ENCODE measurements around the gene BCAT1.
"Not testable (repeated sequence)": the region's sequence is repeated elsewhere in the genome, so short reads cannot be mapped to it uniquely, and the experiment has no call there.

The BCAT1 gene

DNA sequence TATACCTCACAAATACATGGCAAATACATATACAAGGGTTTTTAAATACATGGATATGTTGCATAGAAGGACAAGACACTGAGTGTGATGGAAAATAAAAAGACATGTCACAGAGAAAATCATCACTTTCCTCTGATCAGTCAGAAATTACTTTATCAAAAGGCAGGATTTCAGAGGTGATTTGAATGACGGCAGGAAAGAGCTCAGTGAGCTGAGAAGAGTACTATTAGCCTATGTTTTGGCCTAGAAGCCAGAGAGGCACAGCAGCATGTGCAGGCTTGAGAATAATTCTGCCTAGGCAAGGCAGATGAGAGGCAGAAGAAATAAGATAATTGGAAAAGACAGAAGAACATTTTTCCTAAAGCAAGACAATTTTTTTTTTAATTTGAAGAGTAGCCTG, 94.9 kb downstream of the BCAT1 start:
- no peak for DNase-seq (ENCODE audit: insufficient read length, low spot score)
- no peak for TF ChIP-seq POLR2A (IDR thresholded peaks at IDR 0.05; ENCODE audit: low read depth, low read length)
- no peak for FAIRE-seq

DNA sequence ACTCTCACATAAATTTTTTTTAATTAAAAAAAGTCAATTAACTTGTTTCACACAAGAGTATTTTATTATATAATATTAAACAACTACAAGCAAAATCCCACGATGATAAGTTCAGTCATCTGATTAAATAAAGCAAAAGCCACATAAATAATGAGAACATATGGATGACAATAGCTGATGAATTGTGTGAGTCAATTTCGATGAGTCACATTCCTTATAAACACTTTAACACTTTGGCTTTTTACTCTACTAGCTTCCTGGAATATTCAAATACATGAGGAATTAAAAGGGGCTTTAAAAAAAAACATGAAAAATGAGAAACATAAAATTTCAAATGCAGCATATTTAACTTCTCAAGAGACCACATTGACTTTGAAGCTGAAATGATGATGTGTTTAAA, 95.3 kb downstream of the BCAT1 start:
- TF ChIP-seq POLR2A (IDR thresholded peaks at IDR 0.05; ENCODE audit: low read depth, low read length): no peak
- FAIRE-seq: peak; percentile 66
- DNase-seq (ENCODE audit: insufficient read length, low spot score): no peak

DNA sequence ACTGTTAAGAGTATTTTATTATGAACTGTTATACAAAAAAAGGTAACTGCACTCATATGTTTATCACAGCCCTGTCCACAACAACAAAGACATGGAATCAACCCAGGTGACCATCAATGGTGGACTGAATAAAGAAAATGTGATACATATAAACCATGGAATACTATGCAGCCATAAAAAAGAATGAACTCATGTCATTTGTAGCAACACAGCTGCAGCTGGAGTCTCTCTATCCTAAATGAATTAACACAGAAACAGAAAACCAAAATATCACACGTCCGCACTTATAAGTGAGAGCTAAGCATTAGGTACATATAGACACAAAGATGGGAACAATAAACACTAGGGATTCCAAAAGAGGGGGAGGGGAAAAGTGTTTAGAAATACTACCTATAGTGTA, 95.8 kb downstream of the BCAT1 start:
- TF ChIP-seq POLR2A (IDR thresholded peaks at IDR 0.05; ENCODE audit: low read depth, low read length): no peak
- FAIRE-seq (no peak), DNase-seq (ENCODE audit: insufficient read length, low spot score) (no peak)

DNA sequence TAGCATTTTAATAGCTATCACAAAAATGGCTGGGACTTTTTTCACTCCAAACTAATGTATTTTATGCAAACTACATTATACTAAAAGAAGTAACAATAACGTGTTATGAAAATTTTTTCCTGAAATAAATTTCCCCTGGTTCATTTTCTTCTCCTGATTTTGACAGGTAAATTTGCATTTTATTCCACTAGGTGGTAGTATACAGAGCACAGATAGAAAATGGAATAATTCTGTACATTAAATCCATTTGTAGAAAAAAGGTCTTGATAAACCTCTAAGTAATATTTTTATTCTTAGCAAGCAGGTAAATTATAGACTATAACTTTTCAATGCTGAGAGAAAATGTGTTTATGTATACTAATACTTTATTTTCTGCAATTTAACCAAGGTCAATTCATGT, 96.5 kb downstream of the BCAT1 start:
- DNase-seq (ENCODE audit: insufficient read length, low spot score): no peak
- FAIRE-seq: no peak
- no peak for TF ChIP-seq POLR2A (IDR thresholded peaks at IDR 0.05; ENCODE audit: low read depth, low read length)

DNA sequence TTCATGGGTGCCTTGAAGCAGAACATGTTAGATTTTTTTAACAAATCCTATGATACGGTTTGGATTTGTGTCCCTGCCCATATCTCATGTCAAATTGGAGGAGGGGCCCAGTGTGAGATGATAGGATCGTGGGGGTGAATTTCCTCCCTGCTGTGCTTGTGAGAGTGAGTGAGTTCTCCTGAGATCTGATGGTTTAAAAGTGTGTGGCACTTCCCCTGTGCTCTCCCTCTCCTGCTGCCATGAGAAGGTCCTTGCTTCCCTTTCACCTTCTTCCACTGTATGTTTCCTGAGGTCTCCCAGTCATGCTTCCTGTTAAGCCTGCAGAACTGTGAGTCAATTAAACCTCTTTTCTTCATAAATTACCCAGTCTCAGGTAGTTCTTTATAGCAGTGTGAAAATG, 97.0 kb downstream of the BCAT1 start:
- not testable (repeated sequence) for DNase-seq (ENCODE audit: insufficient read length, low spot score); FAIRE-seq

DNA sequence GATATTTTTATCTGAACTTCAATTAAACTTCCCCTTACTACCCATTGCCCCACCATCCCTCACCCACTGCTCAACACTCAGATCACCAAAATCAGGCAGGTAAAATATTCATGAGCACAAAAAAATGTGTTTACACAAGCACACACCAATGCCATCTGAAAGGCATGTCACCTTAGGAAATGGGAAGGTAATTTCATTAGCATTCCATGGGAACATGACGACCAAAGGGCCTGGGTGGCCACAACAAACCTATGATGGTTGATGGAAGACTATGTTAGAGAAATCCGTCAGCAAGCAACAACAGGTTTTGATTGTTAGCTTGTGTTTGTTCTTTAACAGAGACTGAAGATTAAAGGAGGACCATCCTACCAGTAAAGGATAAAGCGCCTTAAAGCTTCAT, 97.6 kb downstream of the BCAT1 start:
- DNase-seq (ENCODE audit: insufficient read length, low spot score): no peak
- no peak for FAIRE-seq
- TF ChIP-seq POLR2A (IDR thresholded peaks at IDR 0.05; ENCODE audit: low read depth, low read length): no peak

DNA sequence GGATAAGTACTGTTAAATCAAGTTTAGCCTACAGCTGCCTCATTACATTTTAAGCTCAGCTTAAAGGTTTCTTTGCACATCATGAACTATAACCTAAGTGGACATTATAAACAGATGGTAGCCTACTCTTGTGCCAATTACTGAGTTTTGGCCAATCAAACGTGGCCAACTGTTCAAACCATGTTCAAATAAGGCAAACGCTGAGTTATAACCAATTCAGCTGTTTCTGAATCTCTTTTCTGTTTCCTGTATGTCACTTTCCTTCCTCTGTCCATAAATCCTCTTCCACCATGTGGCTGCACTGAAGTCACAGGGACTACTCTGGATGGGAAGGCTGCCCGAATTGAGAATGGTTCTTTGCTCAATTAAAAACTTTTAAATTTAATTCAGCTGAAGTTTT, 98.4 kb downstream of the BCAT1 start:
- no peak for FAIRE-seq
- no peak for DNase-seq (ENCODE audit: insufficient read length, low spot score)
- no peak for TF ChIP-seq POLR2A (IDR thresholded peaks at IDR 0.05; ENCODE audit: low read depth, low read length)

DNA sequence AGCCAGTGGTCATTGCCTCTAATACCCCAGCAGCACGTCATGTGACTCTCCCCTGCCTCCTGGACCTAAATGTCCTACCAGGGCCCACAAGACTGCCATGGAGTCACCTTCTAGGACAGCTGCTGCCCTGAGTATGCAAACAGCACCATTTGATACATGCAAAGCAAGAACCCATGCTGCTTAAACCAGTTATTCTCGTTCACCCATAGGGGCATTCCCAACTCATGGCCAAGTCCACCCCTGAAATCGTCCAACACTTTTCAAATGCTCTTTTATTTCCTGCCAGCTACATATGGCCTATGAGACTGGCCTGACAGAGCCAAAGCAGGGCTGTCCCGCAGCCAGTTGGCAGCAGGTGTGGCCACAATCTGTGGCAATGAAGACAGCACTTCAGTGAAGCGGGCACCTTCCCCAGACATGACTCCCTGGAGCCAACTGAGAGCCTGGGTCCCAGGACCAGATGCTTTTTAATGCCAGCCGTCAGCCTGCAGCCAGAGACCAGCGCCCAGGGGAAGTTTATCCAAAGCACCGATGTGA, 99.9 kb downstream of the BCAT1 start:
- TF ChIP-seq POLR2A (IDR thresholded peaks at IDR 0.05; ENCODE audit: low read depth, low read length): no peak
- FAIRE-seq (no peak), DNase-seq (ENCODE audit: insufficient read length, low spot score) (no peak)

DNA sequence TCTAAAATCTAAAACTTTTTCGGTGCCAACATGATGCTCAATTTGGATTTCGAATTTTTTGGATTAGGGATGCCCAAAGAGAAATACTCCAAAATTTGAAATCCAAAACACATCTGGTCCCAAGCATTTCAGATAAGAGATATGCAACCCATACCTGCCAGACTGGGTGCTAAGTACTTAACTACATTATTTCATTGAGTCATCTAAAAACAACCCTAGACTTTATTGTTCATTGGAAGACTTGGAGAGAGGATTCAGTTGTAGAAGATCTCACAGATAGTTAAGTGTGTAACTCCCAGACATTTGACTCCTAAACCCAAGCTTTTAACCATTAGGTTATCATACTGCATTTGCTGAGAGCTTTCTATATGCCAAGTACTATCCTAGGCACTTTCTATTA, 102.2 kb downstream of the BCAT1 start:
- FAIRE-seq: no peak
- no peak for DNase-seq (ENCODE audit: insufficient read length, low spot score)
- TF ChIP-seq POLR2A (IDR thresholded peaks at IDR 0.05; ENCODE audit: low read depth, low read length): no peak

DNA sequence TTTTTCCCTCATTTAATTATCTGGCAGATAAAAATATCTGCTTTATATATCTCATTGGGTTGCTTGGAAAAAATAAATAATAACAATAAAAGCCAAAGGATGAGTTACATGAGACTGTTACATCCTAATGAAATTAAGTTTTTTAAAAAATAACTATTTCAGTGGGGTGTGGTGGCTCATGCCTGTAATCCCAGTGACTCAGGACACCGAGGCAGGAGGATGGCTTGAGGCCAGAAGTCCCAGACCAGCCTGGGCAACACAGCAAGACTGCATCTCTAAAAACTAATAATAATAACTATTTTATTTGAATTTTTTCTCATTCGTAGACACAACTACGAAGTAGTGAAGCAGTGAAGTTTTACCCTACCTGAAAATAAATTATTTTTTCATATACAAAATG, 103.3 kb downstream of the BCAT1 start:
- no peak for TF ChIP-seq POLR2A (IDR thresholded peaks at IDR 0.05; ENCODE audit: low read depth, low read length)
- FAIRE-seq (no peak), DNase-seq (ENCODE audit: insufficient read length, low spot score) (no peak)

DNA sequence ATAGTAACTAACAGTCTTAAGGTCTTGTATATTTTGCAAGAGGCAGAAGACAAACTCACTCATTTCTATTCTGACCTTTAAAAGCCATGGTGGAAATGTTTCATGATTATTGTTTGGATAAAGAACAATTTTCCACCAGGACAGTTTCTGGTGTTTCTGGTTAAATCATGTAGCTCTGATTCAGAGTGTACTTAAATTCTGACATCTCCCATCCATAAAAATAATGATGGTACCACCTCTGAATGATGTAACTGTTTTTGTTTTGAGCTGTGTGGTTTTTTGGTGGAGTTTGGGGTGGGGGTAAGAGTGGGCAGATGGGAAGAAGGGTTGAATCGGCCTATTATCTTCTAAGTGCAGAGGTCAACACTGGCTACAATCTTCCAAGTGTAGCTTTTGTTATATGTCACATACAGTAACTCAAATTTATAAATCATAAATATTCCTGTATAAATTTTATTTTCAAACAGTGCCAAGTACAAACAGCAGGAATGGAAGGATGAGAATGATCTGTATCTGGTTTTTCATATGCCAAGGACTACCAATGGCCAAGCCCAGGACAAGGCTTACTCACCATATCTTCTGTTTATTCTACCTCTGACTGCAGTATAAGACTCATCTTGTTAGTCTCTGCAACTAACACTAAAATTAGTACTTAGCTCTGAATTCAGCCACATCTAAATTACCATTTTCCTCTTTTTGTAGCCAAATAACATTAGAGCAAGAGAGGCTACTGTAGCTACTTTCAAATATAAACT, 108.7 kb downstream of the BCAT1 start:
- peak; percentile 58 for FAIRE-seq

DNA sequence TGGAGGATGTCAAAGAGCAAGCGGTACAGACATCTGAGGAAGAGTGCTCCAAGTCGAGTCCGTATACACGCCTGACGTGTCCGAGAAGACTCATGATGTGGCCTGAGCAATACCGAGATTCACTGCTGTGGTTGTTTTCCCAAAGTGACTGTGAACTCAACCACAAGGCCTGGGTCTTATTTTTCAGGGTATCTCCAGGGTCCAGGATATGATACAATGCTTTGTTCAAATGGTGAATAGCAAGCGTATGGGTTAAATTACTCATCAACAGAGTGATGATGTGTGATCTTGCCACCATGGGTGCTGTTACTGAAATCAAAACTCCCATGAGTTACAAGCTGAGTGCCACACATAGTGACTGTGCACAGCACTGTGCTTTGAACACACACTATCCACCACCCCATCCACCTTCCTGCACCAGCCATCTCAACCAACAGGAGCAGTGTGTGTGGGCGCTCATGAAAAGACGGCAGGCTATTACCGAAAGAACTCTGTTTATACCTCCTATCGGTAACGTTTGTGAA, 109.6 kb downstream of the BCAT1 start:
- FAIRE-seq (no peak), DNase-seq (ENCODE audit: insufficient read length, low spot score) (no peak)
- TF ChIP-seq POLR2A (IDR thresholded peaks at IDR 0.05; ENCODE audit: low read depth, low read length): no peak

More for the DNA sequence above, 108.7 kb downstream of the BCAT1 start:
- no peak for TF ChIP-seq POLR2A (IDR thresholded peaks at IDR 0.05; ENCODE audit: low read depth, low read length)
- no peak for DNase-seq (ENCODE audit: insufficient read length, low spot score)

DNA sequence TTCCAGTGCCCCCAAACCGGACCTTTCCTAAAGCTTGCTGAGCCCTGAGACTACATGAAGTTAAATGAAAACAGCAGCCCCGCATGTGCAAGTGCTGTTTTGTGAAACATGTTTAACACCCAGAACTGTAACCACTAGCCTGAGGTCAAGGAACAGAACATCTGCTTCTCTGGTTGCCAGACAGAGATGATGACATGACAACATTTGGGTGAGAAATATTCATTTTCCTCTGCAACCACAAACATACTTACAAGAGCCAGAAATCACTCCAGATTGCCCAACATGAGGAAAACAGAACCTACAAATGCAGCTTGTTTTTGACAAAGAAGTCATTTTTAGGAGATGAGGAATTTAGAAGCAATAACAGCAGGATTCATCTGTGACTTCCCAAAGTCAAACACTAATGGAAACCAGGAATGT, 110.4 kb downstream of the BCAT1 start:
- FAIRE-seq: no peak
- no peak for TF ChIP-seq POLR2A (IDR thresholded peaks at IDR 0.05; ENCODE audit: low read depth, low read length)

DNA sequence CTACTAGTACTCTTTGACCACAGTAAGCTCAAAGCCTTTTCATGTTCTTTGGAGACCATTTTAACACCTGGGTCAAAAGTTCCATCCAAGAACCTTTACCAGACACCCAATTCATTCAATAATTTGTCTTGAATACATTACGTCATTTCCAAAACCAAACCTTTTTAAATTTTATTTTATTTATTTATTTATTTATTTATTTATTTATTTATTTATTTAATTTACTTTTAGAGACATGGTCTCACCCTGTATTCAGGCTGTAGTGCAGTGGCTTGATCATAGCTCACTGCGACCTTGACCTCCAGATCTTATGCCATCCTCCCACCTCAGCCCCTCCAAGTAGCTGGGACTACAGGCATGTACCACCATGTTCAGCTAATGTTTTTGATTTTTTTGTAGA, 113.5 kb downstream of the BCAT1 start:
- no peak for FAIRE-seq
- TF ChIP-seq POLR2A (IDR thresholded peaks at IDR 0.05; ENCODE audit: low read depth, low read length): no peak
- DNase-seq (ENCODE audit: insufficient read length, low spot score): no peak

More for the DNA sequence above, 110.4 kb downstream of the BCAT1 start:
- no peak for DNase-seq (ENCODE audit: insufficient read length, low spot score)

DNA sequence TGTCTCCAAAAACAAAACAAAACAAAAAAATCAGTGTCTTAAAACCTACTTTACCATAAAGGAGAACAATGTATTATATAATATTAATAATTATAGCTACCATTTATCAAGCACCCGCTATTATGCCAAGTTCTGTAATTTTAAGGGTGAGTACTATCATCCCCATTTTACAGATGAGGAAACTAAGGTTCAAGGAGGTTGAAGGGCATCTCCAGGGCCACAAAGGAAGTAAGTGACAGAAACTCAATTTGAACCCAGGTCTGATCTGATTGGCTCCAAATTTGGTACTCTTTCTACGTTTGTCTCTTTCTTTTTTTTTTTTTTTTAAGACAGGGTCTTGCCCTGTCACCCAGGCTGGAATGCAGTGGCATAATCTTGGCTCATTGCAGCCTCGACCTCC, 115.4 kb downstream of the BCAT1 start:
- FAIRE-seq (no peak), DNase-seq (ENCODE audit: insufficient read length, low spot score) (no peak)
- no peak for TF ChIP-seq POLR2A (IDR thresholded peaks at IDR 0.05; ENCODE audit: low read depth, low read length)

Data from H54 (cell line).